ENCODE measurements around the gene UHRF1.
"Not testable (repeated sequence)": the region's sequence is repeated elsewhere in the genome, so short reads cannot be mapped to it uniquely, and the experiment has no call there.

Gene UHRF1

GRCh38 chr19:4938461-4938860 is 29.2 kb downstream of the UHRF1 start:
- not testable (repeated sequence) for ATAC-seq, DNase-seq, H3K27ac Mint-ChIP-seq, H3K27me3 Mint-ChIP-seq, H3K4me1 Mint-ChIP-seq, H3K9me3 Mint-ChIP-seq, H3K4me3 Mint-ChIP-seq
- H3K36me3 Mint-ChIP-seq (ENCODE audit: low read depth), result peaks cover 66% of the 10 kb centered on the region

GRCh38 chr19:4939466-4939865 is 30.2 kb downstream of the UHRF1 start:
- Mint-ChIP-seq H3K36me3 (ENCODE audit: low read depth) (peaks cover 64% of the 10 kb centered on the region), H3K27ac (no peak overlapping the region), H3K4me3 (no peak overlapping the region), H3K9me3 (no peaks in the 10 kb centered on the region), H3K4me1 (peaks cover 1% of the 10 kb centered on the region), H3K27me3 (no peaks in the 10 kb centered on the region)
- DNase-seq, result no peak
- no peak for ATAC-seq

GRCh38 chr19:4941638-4942169 is 32.4 kb downstream of the UHRF1 start:
- not testable (repeated sequence) for H3K4me1 Mint-ChIP-seq, H3K27me3 Mint-ChIP-seq, H3K27ac Mint-ChIP-seq, H3K9me3 Mint-ChIP-seq, DNase-seq, H3K4me3 Mint-ChIP-seq
- ATAC-seq, result peak; percentile 18
- H3K36me3 Mint-ChIP-seq (ENCODE audit: low read depth), result peaks cover 65% of the 10 kb centered on the region

GRCh38 chr19:4950650-4951049 is 41.3 kb downstream of the UHRF1 start:
- H3K36me3 Mint-ChIP-seq (ENCODE audit: low read depth), result peaks cover 74% of the 10 kb centered on the region

GRCh38 chr19:4951656-4952055 is 42.4 kb downstream of the UHRF1 start:
- DNase-seq (no peak), ATAC-seq (no peak)
- Mint-ChIP-seq H3K4me1 (no peaks in the 10 kb centered on the region), H3K27me3 (no peaks in the 10 kb centered on the region), H3K4me3 (no peak overlapping the region), H3K9me3 (no peaks in the 10 kb centered on the region), H3K27ac (peak overlapping the region; percentile 33), H3K36me3 (ENCODE audit: low read depth) (peaks cover 71% of the 10 kb centered on the region)

More at GRCh38 chr19:4950650-4951049, 41.3 kb downstream of the UHRF1 start:
- H3K27ac Mint-ChIP-seq, H3K4me1 Mint-ChIP-seq, ATAC-seq, DNase-seq, H3K27me3 Mint-ChIP-seq, H3K4me3 Mint-ChIP-seq, H3K9me3 Mint-ChIP-seq: not testable (repeated sequence)

- no peaks in the 10 kb centered on the region for H3K9me3 Mint-ChIP-seq
- H3K4me1 Mint-ChIP-seq, result no peaks in the 10 kb centered on the region
- no peak for ATAC-seq
- DNase-seq, result no peak
- no peaks in the 10 kb centered on the region for H3K27me3 Mint-ChIP-seq
- H3K27ac Mint-ChIP-seq, result no peak overlapping the region
- H3K4me3 Mint-ChIP-seq, result no peak overlapping the region
- H3K36me3 Mint-ChIP-seq (ENCODE audit: low read depth), result peaks cover 67% of the 10 kb centered on the region
Measured at GRCh38 chr19:4952945-4953344, 43.6 kb downstream of the UHRF1 start.

- Mint-ChIP-seq H3K36me3 (ENCODE audit: low read depth) (peaks cover 69% of the 10 kb centered on the region), H3K27ac (peak overlapping the region; percentile 29)
- H3K4me1 Mint-ChIP-seq, DNase-seq, H3K27me3 Mint-ChIP-seq, ATAC-seq, H3K9me3 Mint-ChIP-seq, H3K4me3 Mint-ChIP-seq: not testable (repeated sequence)
Measured at GRCh38 chr19:4954320-4955149, 45.2 kb downstream of the UHRF1 start.

GRCh38 chr19:4955274-4955673 is 46.0 kb downstream of the UHRF1 start:
- Mint-ChIP-seq H3K27me3 (no peaks in the 10 kb centered on the region), H3K27ac (no peak overlapping the region), H3K4me3 (no peak overlapping the region), H3K4me1 (no peaks in the 10 kb centered on the region), H3K9me3 (no peaks in the 10 kb centered on the region), H3K36me3 (ENCODE audit: low read depth) (peaks cover 69% of the 10 kb centered on the region)
- no peak for ATAC-seq
- DNase-seq, result no peak

- peaks cover 63% of the 10 kb centered on the region for H3K36me3 Mint-ChIP-seq (ENCODE audit: low read depth)
- H3K27me3 Mint-ChIP-seq, result no peaks in the 10 kb centered on the region
- no peak overlapping the region for H3K4me3 Mint-ChIP-seq
- DNase-seq (no peak), ATAC-seq (no peak)
- H3K4me1 Mint-ChIP-seq, result no peaks in the 10 kb centered on the region
- no peaks in the 10 kb centered on the region for H3K9me3 Mint-ChIP-seq
- H3K27ac Mint-ChIP-seq, result no peak overlapping the region
Measured at GRCh38 chr19:4957981-4958380, 48.7 kb downstream of the UHRF1 start.

- Mint-ChIP-seq H3K27me3 (no peaks in the 10 kb centered on the region), H3K9me3 (no peaks in the 10 kb centered on the region), H3K27ac (no peak overlapping the region), H3K4me1 (no peaks in the 10 kb centered on the region), H3K4me3 (no peak overlapping the region), H3K36me3 (ENCODE audit: low read depth) (peaks cover 49% of the 10 kb centered on the region)
- ATAC-seq, result no peak
- DNase-seq, result no peak
Measured at GRCh38 chr19:4962085-4962619, 52.9 kb downstream of the UHRF1 start.

GRCh38 chr19:4965061-4965460 is 55.8 kb downstream of the UHRF1 start:
- no peak for DNase-seq
- no peaks in the 10 kb centered on the region for H3K27me3 Mint-ChIP-seq
- no peak overlapping the region for H3K4me3 Mint-ChIP-seq
- H3K27ac Mint-ChIP-seq, result no peak overlapping the region
- H3K4me1 Mint-ChIP-seq, result peaks cover 17% of the 10 kb centered on the region
- no peak for ATAC-seq
- H3K9me3 Mint-ChIP-seq, result no peaks in the 10 kb centered on the region
- peaks cover 34% of the 10 kb centered on the region for H3K36me3 Mint-ChIP-seq (ENCODE audit: low read depth)

GRCh38 chr19:4966591-4966990 is 57.3 kb downstream of the UHRF1 start:
- DNase-seq (no peak), ATAC-seq (no peak)
- H3K4me3 Mint-ChIP-seq, result no peak overlapping the region
- no peaks in the 10 kb centered on the region for H3K27me3 Mint-ChIP-seq
- peaks cover 29% of the 10 kb centered on the region for H3K36me3 Mint-ChIP-seq (ENCODE audit: low read depth)
- no peaks in the 10 kb centered on the region for H3K9me3 Mint-ChIP-seq
- H3K4me1 Mint-ChIP-seq, result peaks cover 32% of the 10 kb centered on the region
- peak overlapping the region; percentile 54 for H3K27ac Mint-ChIP-seq

- H3K4me3 Mint-ChIP-seq, result peak overlapping the region; percentile 72
- DNase-seq (peak; percentile 15), ATAC-seq (no peak)
- H3K27ac Mint-ChIP-seq, result peak overlapping the region; percentile 83
- peaks cover 17% of the 10 kb centered on the region for H3K36me3 Mint-ChIP-seq (ENCODE audit: low read depth)
- H3K4me1 Mint-ChIP-seq, result peaks cover 33% of the 10 kb centered on the region
- no peaks in the 10 kb centered on the region for H3K9me3 Mint-ChIP-seq
- H3K27me3 Mint-ChIP-seq, result no peaks in the 10 kb centered on the region
Measured at GRCh38 chr19:4967738-4968461, 58.6 kb downstream of the UHRF1 start.

- ATAC-seq, result peak; percentile 98
- H3K36me3 Mint-ChIP-seq (ENCODE audit: low read depth), result peaks cover 12% of the 10 kb centered on the region
- peaks cover 35% of the 10 kb centered on the region for H3K4me1 Mint-ChIP-seq
- no peaks in the 10 kb centered on the region for H3K9me3 Mint-ChIP-seq
- peak within 1 kb of the TSS; percentile 85 for H3K27ac Mint-ChIP-seq
- H3K4me3 Mint-ChIP-seq, result peak within 1 kb of the TSS; percentile 82
- DNase-seq, result peak; percentile 98
- no peaks in the 10 kb centered on the region for H3K27me3 Mint-ChIP-seq
Measured at GRCh38 chr19:4968462-4969291, 59.4 kb downstream of the UHRF1 start, which contains the start of gene KDM4B. Gene KDM4B (plus strand): TSS chr19:4969113. CDS start chr19:5032891, 63,778 bp downstream.

All from activated naive CD8-positive, alpha-beta T cell treated with anti-CD3 and anti-CD28 coated beads, Interleukin-2, amount 50 U/mL, for 24 hours (primary cell).